ENCODE measurements around the gene NLGN2. TPM values are rescaled to one million over a fixed set of nuclear protein-coding genes. Genes with fewer than 3 reads are reported as not detected.

NLGN2 gene
- polyA plus RNA-seq, 1 experiment, result 8.9 TPM

- no peak overlapping the region for H3K27ac ChIP-seq (ENCODE audit: low read depth, low read length)
- no peak for TF ChIP-seq CTCF (IDR thresholded peaks at IDR 0.05; ENCODE audit: low read depth, low read length)
- no peak for DNase-seq (ENCODE audit: low read depth, low spot score)
- POLR2A ChIA-PET, result no interaction called here
- H3K4me3 ChIP-seq (ENCODE audit: low read depth, low read length), result no peak overlapping the region; the same call in 1 of the 2 replicates
- no peaks in the 10 kb centered on the region for H3K27me3 ChIP-seq (ENCODE audit: control insufficient read depth, insufficient read depth, low read length)
- H3K9me3 ChIP-seq (ENCODE audit: control insufficient read depth, insufficient read depth, low read length), result no peaks in the 10 kb centered on the region; the same call in 1 of the 2 replicates
- CTCF ChIA-PET, result interaction anchor here (1.7 kb wide), 1 partner anchor 154 kb away, joined by 7 read pairs; the partner anchor contains the start of gene SENP3
These were observed 563 bp upstream of the NLGN2 start for GRCh38 chr17:7407082-7407481.

GRCh38 chr17:7408252-7408727, 645 bp downstream of the NLGN2 start:
- DNase-seq (ENCODE audit: low read depth, low spot score), result no peak
- no peak overlapping the region for H3K27ac ChIP-seq (ENCODE audit: low read depth, low read length)
- TF ChIP-seq CTCF (IDR thresholded peaks at IDR 0.05; ENCODE audit: low read depth, low read length), result no peak
- no peaks in the 10 kb centered on the region for H3K27me3 ChIP-seq (ENCODE audit: control insufficient read depth, insufficient read depth, low read length)
- ChIA-PET POLR2A (no interaction called here), CTCF (no interaction called here)
- H3K4me3 ChIP-seq (ENCODE audit: low read depth, low read length), result no peak overlapping the region
- H3K9me3 ChIP-seq (ENCODE audit: control insufficient read depth, insufficient read depth, low read length), result no peaks in the 10 kb centered on the region; the same call in 1 of the 2 replicates

GRCh38 chr17:7408863-7409262, 1.2 kb downstream of the NLGN2 start:
- no peak for TF ChIP-seq CTCF (IDR thresholded peaks at IDR 0.05; ENCODE audit: low read depth, low read length)
- H3K4me3 ChIP-seq (ENCODE audit: low read depth, low read length), result no peak overlapping the region
- no peaks in the 10 kb centered on the region for H3K27me3 ChIP-seq (ENCODE audit: control insufficient read depth, insufficient read depth, low read length)
- no peak for DNase-seq (ENCODE audit: low read depth, low spot score)
- H3K27ac ChIP-seq (ENCODE audit: low read depth, low read length), result no peak overlapping the region
- POLR2A ChIA-PET, result no interaction called here
- CTCF ChIA-PET, result no interaction called here
- no peaks in the 10 kb centered on the region; the same call in 1 of the 2 replicates for H3K9me3 ChIP-seq (ENCODE audit: control insufficient read depth, insufficient read depth, low read length)

- TF ChIP-seq CTCF (IDR thresholded peaks at IDR 0.05; ENCODE audit: low read depth, low read length), result no peak
- CTCF ChIA-PET, result no interaction called here
- no peak overlapping the region for H3K4me3 ChIP-seq (ENCODE audit: low read depth, low read length)
- H3K27ac ChIP-seq (ENCODE audit: low read depth, low read length), result no peak overlapping the region
- POLR2A ChIA-PET, result no interaction called here
- no peaks in the 10 kb centered on the region for H3K27me3 ChIP-seq (ENCODE audit: control insufficient read depth, insufficient read depth, low read length)
- H3K9me3 ChIP-seq (ENCODE audit: control insufficient read depth, insufficient read depth, low read length), result no peaks in the 10 kb centered on the region; the same call in 1 of the 2 replicates
- DNase-seq (ENCODE audit: low read depth, low spot score), result no peak
These were observed 2.1 kb downstream of the NLGN2 start for GRCh38 chr17:7409716-7410115.

GRCh38 chr17:7410634-7411426, 3.2 kb downstream of the NLGN2 start:
- no peaks in the 10 kb centered on the region; the same call in 1 of the 2 replicates for H3K9me3 ChIP-seq (ENCODE audit: control insufficient read depth, insufficient read depth, low read length)
- DNase-seq (ENCODE audit: low read depth, low spot score), result no peak
- no peak overlapping the region for H3K27ac ChIP-seq (ENCODE audit: low read depth, low read length)
- ChIA-PET POLR2A (no interaction called here), CTCF (no interaction called here)
- H3K4me3 ChIP-seq (ENCODE audit: low read depth, low read length), result no peak overlapping the region
- no peaks in the 10 kb centered on the region for H3K27me3 ChIP-seq (ENCODE audit: control insufficient read depth, insufficient read depth, low read length)
- no peak for TF ChIP-seq CTCF (IDR thresholded peaks at IDR 0.05; ENCODE audit: low read depth, low read length)

Measured in AG04450 (cell line).